K562 (cell line): ENCODE measurements around the gene UFC1. TPM values are rescaled to one million over a fixed set of nuclear protein-coding genes. Genes with fewer than 3 reads are reported as not detected.

Experiments used
- ELF1 ChIP-seq: fragments of 200-800 bp; sonication (Bioruptor generic); IDR thresholded peaks from 2 replicates; pipeline ENCODE4 v1.6.1; 2016; ENCODE audit warnings: missing genetic modification characterization, missing compliant biosample characterization
- ERF ChIP-seq: fragments of 450-650 bp; formaldehyde crosslinking; IDR thresholded peaks from 2 replicates; pipeline ENCODE4 v1.4.0; 2020; ENCODE audit warnings: mild to moderate bottlenecking, mixed read lengths
- HDAC3 ChIP-seq: fragments of 450-650 bp; IDR thresholded peaks from 2 replicates; pipeline ENCODE4 v1.6.1; 2018; ENCODE audit warnings: borderline replicate concordance, mild to moderate bottlenecking, moderate library complexity; ENCODE audit not compliant: partially characterized antibody
- LEF1 ChIP-seq: fragments of 450-650 bp; IDR thresholded peaks from 2 replicates; pipeline ENCODE4 v1.6.1; 2016; ENCODE audit warnings: mild to moderate bottlenecking
- MBD2 ChIP-seq: sonication (generic); IDR thresholded peaks from 2 replicates; pipeline ENCODE4 v1.6.1; 2016; ENCODE audit warnings: low read depth, borderline replicate concordance
- RAD21 ChIP-seq, 2 experiments: fragments of 250-450 bp in 1 of 2; fragments of 450-650 bp in 1 of 2; sonication (Bioruptor Pico) in 1 of 2; formaldehyde crosslinking in 1 of 2; IDR thresholded peaks in 1 of 2; conservative IDR thresholded peaks in 1 of 2; 2 replicates each; pipeline versions ENCODE4 v1.4.0 to v1.8.0; 2020 to 2022; ENCODE audit warnings: mild to moderate bottlenecking in 2 of 2, moderate library complexity in 1 of 2
- RREB1 ChIP-seq: fragments of 250-450 bp; sonication (Bioruptor Pico); IDR thresholded peaks from 2 replicates; pipeline ENCODE4 v1.4.0; 2020
- SAP30 ChIP-seq: fragments of 200-600 bp; sonication (generic); IDR thresholded peaks from 2 replicates; pipeline ENCODE4 v1.6.1; 2012; ENCODE audit warnings: borderline replicate concordance, low read depth, mild to moderate bottlenecking, moderate library complexity, low read length, control low read depth, inconsistent platforms; ENCODE audit not compliant: insufficient read depth, poor library complexity, severe bottlenecking
- SPI1 ChIP-seq: IDR thresholded peaks from 2 replicates; pipeline ENCODE4 v1.6.1; 2011; ENCODE audit warnings: low read depth, low read length, control low read depth, borderline replicate concordance
- ZBTB12 ChIP-seq: fragments of 250-450 bp; sonication (Bioruptor Pico); IDR thresholded peaks from 2 replicates; pipeline ENCODE4 v1.4.0; 2020
- ZHX1 ChIP-seq: fragments of 150-350 bp; conservative IDR thresholded peaks from 2 replicates; pipeline ENCODE4 v1.6.1; 2014; ENCODE audit warnings: low read length
- ZNF224 ChIP-seq: sonication (generic); formaldehyde crosslinking; IDR thresholded peaks from 2 replicates; pipeline ENCODE4 v1.8.0; 2022; ENCODE audit warnings: mild to moderate bottlenecking, missing genetic modification reagents
- ZNF239 ChIP-seq: fragments of 250-450 bp; sonication (Bioruptor Pico); IDR thresholded peaks from 2 replicates; pipeline ENCODE4 v1.4.0; 2020; ENCODE audit warnings: mild to moderate bottlenecking
- ZNF639 ChIP-seq, 2 experiments: fragments of 200-800 bp in 1 of 2; sonication (Bioruptor generic) in 1 of 2; sonication (generic) in 1 of 2; formaldehyde crosslinking in 1 of 2; IDR thresholded peaks in 1 of 2; conservative IDR thresholded peaks in 1 of 2; 2 replicates each; pipeline versions ENCODE4 v1.5.0 to v1.6.1; 2016 to 2020; ENCODE audit warnings: missing compliant biosample characterization in 1 of 2, missing genetic modification characterization in 1 of 2, missing genetic modification reagents in 1 of 2
- polyA plus RNA-seq, 8 experiments: library from polyadenylated mRNA; depleted of rRNA in 4 of 8; stranded (reverse) in 5 of 8; unstranded in 3 of 8; fragments of >200 nt; fragmentation: Nextera tagmentation in 2 of 8; fragmentation: Illumina TruSeq in 1 of 8; extraction: Ambion mirVana in 2 of 8; extraction: Trizol in 1 of 8; gene quantifications; 2 replicates each; pipeline versions ENCODE4 v1.2.1 to v1.2.3, GENCODE V29; 2011 to 2014; ENCODE audit warnings: inconsistent platforms in 1 of 8, missing spikeins in 1 of 8
- total RNA-seq, 7 experiments: library from RNA; depleted of rRNA in 6 of 7; stranded (reverse); fragments of >200 nt in 6 of 7; fragmentation: Illumina TruSeq in 2 of 7; extraction: Trizol in 2 of 7; gene quantifications; 2 replicates each; pipeline versions ENCODE4 v1.2.1 to v1.2.3, GENCODE V29; 2011 to 2021; ENCODE audit warnings: low replicate concordance in 1 of 7

Gene UFC1
- total and polyA plus RNA-seq, 9 of the 15 experiments (the other 6 are each of a cell fraction or from before 2014, with no cell fraction given), result 92.8 to 220 (median 161) TPM

- peak; percentile 87 for TF ChIP-seq ZBTB12 (CRISPR knock-in tag)
- no peak for TF ChIP-seq RREB1
- no peak for TF ChIP-seq HDAC3
- 0 out of 2 replicates have a peak, but pooled peaks have one; percentile 80 for TF ChIP-seq ERF (CRISPR knock-in tag)
- no peak for TF ChIP-seq RAD21 (CRISPR knock-in tag; conservative IDR thresholded peaks at IDR 0.05 in 1 of 2, IDR thresholded peaks at IDR 0.05 in 1 of 2)
- peak; percentile 42; the same call in 1 of the 2 replicates for TF ChIP-seq ELF1 (tag)
- TF ChIP-seq MBD2, result peak; percentile 74; the same call in 1 of the 2 replicates
- TF ChIP-seq ZNF239 (CRISPR knock-in tag), result no peak
- TF ChIP-seq ZHX1, result 0 out of 2 replicates have a peak, but pooled peaks have one; percentile 61
- 0 out of 2 replicates have a peak, but pooled peaks have one; percentile 74 for TF ChIP-seq ZNF224 (CRISPR knock-in tag)
- TF ChIP-seq ZNF639 (CRISPR knock-in tag; conservative IDR thresholded peaks at IDR 0.05 in 1 of 2, IDR thresholded peaks at IDR 0.05 in 1 of 2), result peak in 1 of 2 experiments; percentile 49; a peak in 1 of 4 replicates
- no peak for TF ChIP-seq LEF1
- TF ChIP-seq SAP30, result peak; percentile 97
- no peak for TF ChIP-seq SPI1
Measured at GRCh38 chr1:161117759-161118581, 35.8 kb upstream of the UFC1 start, which contains the start of the genes NIT1 and PFDN2 (continued).
